CD4-positive, alpha-beta T cell treated with Interleukin-1 beta for 1 hour (primary cell): ENCODE measurements around the gene TMC8.

Experiments
- DNase-seq, 2 donors: peaks; one replicate each; pipeline ENCODE4 v3.0.0-alpha.2; 2020 to 2022

TMC8 gene

DNA sequence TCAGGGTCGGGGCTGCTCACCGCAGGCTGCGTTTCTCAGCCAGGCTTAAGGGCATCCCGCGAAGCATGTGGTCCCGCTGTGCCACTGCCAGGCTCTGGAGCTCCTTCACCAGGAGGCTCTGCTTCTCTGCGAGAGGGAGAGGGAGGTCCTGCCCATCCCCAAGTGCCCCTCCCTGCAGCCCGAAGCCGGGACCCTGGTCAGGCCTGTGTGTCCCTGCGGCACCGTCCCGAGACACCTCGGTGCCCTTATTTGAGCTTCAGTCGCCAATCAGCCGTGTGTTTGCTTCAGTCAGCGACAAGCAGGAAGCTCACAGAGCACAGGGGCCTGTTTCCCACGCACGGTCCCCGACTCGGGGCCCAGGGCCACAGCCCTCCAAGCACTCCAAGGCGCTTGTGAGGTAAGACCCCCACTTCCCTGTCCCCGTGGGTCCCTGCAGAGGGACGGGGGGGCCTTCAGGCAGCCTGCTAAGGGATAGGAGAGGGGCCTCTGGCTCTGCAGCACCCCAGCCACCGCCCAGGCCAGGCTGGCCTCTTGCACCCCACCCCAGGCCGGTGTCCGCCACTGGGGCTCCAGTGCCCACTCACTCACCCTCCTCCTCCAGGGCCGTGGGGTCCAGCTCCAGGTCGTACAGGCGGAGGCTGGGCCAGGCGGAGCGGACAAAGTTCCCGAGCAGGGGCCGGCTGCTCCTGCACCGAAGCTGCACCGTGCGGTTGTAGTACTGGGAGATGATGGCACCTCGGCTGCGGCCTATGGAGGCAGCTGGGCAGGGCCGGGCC is 5.2 kb upstream of the TMC8 start:
- DNase-seq: no peak

DNA sequence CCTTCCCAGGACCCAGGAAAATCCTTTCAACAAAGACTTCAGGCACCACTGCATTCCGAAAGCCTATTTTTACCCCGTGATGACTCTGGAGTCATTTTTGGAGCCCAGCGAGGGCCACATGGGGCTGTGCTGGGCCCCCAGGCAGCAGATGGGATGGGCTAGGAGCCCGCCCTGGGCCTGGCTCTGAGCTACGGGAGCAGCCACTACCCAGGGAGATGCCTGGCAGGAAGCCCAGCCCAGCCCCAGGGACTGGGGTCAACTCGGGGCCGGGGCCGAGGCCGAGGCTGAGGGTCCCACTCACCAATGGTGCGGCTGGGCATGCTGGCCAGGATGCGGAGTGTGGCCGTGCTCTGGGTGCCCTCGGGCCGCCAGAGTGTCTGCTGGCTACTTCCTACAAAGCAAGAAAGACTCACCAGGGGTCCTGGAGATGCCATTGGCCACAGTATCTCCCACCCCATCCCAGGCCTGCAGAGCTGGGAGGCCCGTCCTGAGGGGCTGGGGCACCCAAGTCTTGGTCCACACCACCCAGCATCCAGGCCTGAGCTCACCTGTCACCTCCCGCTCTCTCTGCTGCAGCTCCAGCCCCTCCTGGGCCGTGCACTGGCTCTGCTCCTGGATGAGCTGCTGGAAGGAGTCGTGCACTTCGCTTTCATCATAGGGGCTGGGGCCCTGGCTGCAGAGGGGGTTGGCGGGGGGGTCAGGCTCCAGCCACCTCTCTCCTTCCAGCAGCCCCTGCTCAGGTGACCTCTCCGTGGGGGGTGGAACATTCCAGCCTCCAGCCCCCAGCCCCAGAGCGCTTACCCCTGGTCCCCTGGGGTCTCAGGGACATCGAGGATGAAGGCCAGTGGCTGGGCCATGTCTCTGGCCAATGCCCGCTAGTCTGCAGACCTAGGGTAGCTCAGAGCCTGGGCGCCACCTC is 4.3 kb upstream of the TMC8 start:
- no peak for DNase-seq

DNA sequence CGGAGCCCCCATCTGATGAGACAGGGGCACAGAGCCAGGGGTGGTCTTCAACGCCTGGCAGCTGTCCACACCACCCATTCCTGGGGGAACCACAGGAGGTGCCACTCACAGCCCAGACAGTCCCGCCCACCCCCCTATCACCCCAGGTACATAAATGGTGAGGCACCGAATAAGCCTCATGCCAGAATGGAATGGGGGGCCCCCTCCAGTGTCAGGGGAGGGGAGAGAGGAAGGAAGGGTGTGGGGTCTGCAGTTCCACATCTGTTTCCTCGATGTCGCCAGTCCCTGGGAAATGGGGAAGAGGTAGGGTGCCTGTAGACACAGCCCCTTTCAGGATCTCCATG is 3.7 kb upstream of the TMC8 start:
- no peak for DNase-seq

DNA sequence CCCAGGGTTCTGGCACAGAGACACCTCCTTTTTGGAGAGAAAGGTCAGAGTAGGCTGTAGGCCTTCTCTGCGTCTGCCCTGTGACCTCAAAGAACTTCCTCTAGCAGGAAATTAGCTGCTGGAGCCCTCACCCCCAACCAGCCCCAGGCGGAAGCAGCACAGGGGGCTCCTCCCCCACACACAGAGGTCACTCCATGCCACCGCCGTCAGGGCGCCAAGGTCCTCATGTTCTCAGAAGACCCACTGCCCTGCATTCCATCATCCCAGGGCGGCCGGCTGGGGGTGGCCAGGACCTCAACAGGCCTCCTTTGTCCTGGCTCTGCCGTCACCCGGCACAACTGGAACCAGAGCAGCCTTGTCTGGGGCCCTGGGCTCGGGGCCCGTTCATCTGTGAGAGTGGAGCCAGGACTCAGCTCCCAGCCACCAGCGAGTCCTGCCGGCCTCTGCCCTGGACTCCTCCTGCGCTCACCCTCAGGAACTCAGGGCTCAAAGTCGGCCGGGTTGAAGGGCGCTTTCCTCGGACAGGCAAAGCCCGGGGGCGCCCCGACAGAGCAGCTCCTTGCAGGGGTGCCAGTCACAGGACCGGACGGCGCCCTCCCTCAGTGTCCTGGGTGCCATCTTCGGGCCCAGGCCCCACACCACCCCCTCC is 3.2 kb upstream of the TMC8 start:
- peak; percentile 73 to 78 for DNase-seq

DNA sequence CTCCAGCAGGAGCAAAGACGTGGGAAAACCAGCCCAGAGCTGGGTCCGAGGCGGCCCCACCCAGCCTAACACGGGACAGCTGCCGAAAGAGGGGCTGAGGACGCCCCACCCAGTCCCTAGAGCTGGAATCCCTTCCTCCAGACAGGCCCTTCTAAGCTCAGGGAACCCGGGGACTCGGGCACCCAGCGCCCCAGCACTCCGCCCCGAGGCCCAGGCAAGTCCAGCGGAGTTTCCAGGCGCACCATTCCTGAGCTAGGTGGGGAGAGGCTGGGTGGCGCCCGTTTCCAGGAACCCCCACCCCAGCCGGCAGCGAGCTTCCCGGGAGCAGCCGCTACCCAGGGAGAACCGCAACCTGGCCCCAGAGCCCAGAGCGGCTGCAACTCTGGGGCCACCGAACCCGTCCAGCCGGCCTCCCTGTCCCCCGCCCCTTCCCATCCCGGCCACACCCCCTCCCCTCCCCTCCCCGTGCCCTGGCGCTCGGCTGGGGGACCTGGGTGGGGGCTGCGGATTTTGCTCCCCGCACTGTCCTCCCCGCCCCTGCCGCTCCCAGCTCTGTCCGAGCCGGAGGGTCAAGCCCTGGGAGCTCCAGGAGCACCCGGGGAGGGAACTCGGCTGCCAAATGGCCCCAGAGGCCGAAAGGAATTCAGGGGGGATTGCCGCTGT is 2.6 kb upstream of the TMC8 start:
- no peak for DNase-seq

DNA sequence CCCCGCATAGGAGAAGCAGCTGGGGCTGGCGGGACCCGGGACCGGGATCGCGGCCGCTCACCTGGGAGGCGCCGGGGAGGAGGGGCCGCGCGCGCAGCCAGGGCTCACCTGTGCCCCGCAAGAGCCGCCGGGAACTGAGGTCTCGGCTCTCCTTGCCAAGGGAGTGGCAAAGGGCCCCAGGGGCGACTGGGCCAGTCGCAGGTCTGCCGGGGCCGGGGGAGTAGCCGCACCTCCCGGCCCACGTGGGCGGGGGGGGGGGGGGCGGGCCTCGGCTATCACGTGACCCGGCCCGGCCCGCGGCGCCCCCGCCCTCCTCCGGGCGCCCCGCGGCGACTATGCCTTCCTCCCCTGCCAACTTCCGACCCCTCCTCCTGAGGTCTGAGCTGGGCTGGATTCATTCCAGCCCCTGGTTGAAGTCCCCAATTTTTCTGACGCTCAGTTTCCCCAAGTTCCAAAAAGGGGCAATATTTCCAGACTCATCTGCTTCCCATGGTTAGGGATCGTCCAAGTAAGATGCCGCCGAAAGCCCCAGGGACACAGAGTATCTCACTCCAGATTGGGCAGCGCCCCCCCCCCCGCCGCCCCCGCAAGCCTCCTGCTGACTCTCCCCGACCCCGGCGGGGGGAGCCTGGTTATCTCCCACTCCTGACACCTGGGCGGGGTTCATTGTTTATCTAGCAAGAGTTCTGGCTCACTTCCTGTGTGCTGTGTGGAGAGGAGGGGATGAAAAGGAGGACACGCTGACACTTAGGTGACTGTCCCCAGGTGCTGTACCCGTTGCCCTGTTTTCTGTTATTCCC is 1.8 kb upstream of the TMC8 start, which contains the start of gene TMC6:
TMC6 (minus strand) TSS at position 205 of the 800 bp plus-strand sequence. CDS start 1,923 bp downstream, outside the sequence.
- DNase-seq: peak; percentile 76

DNA sequence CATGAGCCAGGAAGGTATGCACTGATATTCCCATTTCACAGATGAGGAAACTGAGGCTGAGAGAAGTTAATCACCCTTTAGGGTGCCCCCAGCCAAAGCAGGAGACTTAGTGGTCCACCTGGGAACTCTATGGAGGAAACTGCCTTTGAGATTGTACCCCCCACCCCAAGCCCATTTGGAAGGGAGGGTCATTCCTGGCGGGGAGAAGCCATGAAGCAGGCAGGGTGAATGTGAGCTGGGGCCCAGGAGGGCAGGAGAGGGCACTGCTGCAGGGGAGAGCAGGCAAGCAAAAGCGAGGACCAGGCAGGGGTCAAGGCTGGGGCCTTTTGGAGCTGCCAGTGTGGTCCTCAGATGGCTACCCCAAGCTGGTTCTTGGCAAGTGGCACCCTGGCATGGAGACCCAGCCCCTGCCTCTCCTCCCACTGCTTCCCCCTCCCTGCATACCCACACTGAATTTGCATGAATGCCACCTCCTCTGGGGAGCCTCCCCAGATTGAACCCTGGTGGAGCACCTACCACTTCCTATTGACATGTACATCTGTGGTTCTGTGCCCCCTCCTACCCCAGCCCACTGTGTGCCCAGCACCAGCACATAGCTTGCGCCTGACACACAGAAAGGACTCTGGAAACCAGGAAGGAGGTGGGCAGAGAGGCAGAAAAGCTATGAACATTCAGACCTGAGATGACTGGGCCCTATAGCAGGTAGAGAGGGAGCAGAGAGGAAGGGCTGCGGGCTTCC is 1.1 kb upstream of the TMC8 start:
- DNase-seq: peak; percentile 58

DNA sequence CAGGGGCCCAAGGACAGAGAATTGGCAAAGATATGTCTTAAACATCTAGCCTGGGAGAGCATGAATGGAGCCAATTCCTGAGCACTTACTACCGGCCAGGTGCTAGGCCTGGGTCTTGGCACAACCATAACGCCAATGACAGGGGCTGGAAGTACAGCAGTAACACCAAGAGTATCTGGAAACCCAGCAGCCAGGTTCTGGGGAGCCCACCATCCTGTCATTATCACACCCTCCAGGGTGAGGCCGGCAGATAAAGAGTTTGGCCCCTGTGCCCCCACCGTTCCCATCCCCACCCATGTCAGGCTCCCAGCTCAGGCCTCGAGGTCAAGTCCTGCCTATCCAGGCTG is 508 bp upstream of the TMC8 start:
- DNase-seq: peak in 1 of 2 donors; percentile 32

DNA sequence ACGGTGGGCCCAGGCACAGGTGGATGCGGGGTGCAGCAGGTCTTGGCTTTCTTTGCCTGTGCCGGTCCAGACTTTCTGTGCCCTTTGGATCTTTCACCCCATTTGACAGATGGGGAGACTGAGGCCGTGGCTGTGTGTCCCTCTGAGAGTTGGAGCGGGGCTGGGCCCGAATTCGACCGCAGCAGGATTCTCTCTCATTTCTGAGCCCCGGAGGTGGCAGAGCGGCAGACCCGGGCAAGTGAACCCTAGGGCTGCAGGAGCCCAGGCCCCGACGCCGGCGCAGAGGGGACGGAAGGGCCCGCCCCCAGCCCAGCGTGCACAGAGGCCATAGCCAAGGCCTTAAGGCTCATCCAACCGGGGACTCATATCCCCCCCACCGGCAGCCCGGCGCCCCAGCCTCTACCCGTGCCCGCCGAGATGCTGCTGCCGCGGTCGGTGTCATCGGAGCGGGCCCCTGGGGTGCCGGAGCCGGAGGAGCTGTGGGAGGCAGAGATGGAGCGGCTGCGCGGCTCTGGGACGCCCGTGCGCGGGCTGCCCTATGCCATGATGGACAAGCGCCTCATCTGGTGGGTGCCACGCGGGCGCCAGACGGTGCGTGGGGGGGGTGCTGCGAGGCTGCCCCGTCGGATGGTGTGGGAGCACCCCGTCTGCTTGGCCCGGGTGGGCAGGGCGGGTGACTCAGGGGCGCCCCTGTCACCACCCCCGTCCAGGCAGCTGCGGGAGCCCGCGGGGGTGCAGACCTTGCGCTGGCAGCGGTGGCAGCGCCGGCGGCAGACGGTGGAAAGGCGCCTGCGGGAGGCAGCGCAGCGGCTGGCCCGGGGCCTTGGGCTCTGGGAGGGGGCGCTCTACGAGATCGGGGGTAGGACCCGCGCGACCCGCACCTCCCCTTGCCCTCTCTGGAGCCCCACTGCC is 857 bp downstream of the TMC8 start:
- DNase-seq: peak in 1 of 2 donors; percentile 35

DNA sequence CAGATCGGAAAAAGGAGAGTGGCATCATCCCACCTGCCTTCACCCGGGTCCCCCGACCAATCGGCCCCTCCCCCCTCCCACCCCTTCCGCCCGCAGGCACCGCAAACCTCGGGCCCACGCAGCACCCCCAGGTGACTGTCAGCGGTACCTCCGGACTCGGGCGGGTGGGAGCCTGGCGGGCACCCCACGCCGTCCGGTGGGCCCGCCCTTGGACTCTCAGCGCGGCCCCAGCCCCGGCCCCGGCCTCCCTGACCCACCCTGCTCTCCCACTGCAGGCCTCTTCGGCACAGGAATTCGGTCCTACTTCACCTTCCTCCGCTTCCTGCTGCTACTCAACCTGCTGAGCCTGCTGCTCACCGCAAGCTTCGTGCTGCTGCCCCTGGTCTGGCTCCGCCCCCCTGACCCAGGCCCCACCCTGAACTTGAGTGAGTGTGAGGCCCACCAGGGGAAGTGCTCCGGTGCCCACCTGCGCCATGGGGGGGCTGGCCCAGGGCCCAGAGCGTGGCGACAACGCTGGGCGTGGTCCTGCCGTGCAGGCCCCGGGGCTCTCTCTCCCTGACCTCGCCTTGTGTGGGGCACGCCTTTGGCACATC is 1.6 kb downstream of the TMC8 start:
- peak; percentile 78 to 88 for DNase-seq

DNA sequence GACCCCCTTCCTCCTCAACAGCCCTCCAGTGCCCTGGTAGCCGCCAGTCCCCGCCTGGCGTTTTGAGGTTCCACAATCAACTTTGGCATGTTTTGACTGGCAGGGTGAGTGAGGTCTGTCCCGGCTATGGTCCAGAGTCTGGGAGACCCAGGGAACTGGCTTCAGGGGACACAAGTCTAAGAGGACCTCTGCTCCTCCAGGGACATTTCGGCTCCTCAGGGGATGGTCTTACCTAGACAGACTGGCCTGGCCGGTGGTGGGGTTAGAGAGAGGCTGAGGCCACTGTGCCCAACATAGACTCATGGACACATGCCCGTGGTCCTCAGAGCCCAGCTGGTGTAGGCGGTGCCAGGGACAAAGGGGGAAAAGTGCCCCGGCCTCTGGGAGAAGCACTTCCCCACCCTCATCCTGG is 2.2 kb downstream of the TMC8 start:
- no peak for DNase-seq

DNA sequence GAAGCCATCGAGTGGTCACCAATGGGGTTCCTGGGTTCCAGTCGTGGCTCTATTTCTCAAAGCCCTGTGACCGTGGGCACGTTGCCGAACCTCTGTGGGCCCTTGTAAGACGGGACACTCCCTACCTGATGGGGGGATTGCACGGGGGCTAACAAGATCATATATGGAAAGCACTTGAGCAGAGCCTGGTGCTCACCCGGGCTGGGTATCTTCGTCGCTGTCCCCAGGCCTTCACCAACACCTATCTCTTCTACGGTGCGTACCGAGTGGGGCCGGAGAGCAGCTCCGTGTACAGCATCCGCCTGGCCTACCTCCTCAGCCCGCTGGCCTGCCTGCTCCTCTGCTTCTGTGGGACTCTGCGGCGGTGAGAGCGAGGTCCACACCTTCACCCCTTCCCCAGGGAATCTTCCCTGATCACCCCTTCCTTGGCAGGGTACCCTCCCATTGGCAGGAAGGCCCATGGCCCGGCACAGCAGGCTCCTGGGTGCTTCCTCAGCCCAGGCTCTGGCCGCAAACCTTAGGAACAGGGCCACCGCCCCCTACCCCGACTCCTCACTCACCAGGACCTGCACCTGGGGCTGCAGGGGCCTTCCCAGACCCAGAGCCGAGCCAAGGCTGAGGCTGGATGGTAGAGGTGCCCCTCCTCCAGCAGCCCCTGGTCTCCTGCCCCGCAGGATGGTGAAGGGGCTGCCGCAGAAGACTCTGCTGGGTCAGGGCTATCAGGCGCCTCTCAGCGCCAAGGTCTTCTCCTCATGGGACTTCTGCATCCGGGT is 2.8 kb downstream of the TMC8 start:
- DNase-seq: no peak

DNA sequence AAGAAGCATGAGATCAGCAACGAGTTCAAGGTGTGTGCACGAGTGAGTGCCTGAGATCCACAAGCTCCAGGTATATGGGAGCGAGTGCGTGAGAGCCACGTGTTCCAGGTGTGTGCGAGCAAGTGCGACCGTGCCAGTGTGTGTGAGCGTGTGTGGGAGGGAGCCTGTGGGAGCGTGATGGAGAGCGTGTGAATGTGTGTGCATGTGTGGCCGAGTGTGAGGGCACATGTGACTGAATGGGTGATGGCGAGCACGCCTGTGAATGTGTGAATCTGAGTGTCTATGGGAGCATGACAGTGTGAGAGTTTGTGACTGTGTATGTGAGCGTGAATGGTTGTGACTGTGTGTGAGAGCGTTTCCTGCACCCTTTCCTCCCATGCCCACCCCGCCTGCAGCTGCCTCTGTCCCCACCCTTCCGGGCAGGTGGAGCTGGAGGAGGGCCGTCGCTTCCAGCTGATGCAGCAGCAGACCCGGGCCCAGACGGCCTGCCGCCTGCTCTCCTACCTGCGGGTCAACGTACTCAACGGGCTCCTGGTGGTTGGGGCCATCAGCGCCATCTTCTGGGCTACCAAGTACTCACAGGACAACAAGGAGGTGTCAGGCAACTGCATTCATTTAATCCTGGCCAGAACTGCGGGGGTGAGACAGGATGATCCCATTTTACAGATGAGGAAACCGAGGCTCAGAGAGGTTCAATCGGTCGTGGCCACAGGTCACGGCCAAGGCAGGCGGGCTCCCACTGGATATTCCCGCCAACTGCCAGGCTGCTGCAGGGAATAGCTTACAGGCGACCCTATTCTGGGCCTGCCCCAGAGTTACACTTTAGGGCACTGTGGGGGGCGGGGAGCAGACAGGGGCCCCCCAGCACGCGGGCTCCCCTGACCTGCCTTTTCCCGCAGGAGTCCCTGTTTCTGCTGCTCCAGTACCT is 3.7 kb downstream of the TMC8 start:
- peak; percentile 87 to 88 for DNase-seq

DNA sequence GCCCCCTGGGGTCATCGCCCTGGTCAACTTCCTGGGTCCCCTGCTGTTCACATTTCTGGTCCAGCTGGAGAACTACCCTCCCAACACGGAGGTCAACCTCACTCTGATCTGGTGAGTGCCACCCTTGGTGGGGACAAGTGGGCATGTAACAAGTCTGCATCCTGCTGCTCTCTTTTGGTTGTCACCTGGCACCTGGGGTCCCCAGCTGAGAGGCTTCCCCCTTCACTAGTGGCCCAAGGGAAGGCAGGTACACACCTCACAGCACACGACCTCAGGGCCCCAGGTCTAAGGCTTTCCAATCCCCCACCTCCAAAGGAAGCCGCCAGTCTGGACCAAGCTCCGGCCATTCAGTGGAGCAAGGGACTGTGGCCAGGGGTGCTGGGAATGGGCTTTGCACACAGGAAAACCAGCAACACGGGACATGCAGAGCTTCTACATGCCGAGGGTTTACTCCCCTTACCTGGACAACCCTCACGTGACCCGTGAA is 4.4 kb downstream of the TMC8 start:
- no peak for DNase-seq

DNA sequence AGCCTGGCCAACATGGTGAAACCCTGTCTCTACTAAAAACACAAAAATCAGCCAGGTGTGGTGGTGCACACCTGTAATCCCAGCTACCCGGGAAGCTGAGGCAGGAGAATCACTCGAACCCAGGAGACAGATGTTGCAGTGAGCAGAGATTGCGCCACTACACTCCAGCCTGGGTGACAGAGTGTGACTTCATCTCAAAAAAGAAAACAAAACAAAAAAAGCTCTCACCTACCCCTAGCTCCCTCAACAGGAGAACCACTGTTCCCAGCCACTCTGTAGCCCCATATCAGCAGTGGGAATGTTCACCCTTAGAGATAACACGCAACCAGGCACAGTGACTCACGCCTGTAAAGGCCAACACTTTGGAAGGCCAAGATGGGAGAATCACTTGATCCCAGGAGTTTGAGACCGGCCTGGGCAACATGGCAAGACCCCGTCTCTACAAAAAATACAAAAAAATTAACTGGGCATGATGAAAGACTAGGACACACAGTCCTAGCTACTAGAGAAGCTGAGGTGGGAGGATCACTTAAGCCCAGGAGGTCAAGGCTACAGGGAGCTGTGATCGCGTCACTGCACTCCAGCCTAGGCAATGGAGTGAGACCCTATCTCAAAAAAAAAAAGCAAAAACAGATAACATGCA is 5.4 kb downstream of the TMC8 start:
- DNase-seq: no peak

DNA sequence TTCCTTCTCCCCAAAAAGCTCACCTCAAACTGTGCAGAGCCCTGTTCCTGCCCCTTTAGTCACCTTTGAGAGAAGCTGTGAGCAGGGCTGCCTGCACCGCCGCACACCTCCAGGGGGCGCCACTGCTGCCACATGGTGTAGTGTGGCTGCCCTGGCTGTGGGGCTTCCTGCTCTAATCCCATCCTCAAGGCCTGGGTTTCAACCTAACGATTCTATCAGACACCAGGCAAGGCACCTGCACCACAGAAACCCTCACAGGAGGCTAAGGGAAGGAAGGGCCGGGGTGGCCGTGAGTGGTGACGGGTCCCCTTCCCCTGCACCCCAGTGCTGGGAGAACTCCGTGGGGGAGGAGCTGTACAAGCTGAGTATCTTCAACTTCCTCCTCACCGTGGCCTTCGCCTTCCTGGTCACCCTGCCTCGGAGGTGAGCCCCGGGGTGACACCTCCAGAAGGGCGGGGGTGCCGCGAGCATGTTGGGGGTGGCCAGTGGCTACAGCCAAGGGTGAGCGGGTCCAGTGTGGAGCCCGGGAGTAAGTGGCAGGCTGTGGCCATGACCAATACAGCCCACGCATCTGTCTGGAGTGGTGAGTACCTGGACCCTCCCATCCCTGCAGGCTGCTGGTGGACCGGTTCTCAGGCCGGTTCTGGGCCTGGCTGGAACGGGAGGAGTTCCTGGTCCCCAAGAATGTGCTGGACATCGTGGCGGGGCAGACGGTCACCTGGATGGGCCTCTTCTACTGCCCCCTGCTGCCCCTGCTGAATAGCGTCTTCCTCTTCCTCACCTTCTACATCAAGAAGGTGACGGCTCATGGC is 7.0 kb downstream of the TMC8 start:
- DNase-seq: peak; percentile 45 to 48
